Ramos (cell line): ENCODE results near the gene TMEM11.
"Not testable (repeated sequence)": the region's sequence is repeated elsewhere in the genome, so short reads cannot be mapped to it uniquely, and the experiment has no call there.

Experiments used
- in situ Hi-C: fragments of 300-500 bp; cut with MboI; formaldehyde crosslinking; loops from one replicate; pipeline ENCODE4 v1.14.3; 2022; ENCODE audit warnings: low sequenced_read_pairs; ENCODE audit not compliant: unreplicated experiment

TMEM11 gene

GRCh38 chr17:21242780-21243515 is 29.0 kb upstream of the TMEM11 start:
- in situ Hi-C loops, result no loop called here

DNA sequence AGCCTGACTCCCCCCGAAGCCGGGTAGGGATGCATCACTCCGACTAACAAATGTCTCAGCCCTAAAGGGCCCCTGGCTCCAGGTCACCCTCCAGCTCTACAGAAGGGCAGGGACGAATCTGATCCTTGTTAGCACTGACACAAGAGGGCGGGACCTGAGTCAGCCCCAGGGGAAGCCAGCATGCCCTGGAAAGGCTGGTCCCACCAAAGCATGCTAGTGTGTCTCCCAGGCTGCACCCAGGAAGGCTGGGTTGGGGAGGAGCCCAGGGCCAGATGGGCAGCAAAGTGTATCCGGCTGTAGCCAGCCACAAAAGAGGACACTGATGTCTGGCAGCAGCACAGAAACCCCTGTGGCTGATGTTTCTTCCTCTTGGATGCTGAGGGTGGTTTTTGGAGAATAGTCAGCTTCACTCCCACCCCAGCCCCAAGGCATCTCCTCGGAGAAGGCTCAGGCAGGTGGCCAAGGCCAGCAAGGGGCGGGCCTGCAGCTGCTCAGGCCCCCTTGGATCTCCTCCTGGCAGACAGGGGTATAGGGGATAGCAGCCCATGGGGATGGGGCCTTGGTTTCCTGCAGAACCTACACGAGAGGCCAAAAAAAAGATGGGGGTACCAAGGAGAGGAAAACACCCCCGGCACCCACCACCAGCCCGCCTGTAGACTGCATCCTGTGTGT is 28.2 kb upstream of the TMEM11 start:
- in situ Hi-C loops, result no loop called here

GRCh38 chr17:21241564-21241963 is 27.6 kb upstream of the TMEM11 start:
- in situ Hi-C loops, result no loop called here

- in situ Hi-C loops, result no loop called here
These were observed 26.6 kb upstream of the TMEM11 start for GRCh38 chr17:21240369-21241055.

DNA sequence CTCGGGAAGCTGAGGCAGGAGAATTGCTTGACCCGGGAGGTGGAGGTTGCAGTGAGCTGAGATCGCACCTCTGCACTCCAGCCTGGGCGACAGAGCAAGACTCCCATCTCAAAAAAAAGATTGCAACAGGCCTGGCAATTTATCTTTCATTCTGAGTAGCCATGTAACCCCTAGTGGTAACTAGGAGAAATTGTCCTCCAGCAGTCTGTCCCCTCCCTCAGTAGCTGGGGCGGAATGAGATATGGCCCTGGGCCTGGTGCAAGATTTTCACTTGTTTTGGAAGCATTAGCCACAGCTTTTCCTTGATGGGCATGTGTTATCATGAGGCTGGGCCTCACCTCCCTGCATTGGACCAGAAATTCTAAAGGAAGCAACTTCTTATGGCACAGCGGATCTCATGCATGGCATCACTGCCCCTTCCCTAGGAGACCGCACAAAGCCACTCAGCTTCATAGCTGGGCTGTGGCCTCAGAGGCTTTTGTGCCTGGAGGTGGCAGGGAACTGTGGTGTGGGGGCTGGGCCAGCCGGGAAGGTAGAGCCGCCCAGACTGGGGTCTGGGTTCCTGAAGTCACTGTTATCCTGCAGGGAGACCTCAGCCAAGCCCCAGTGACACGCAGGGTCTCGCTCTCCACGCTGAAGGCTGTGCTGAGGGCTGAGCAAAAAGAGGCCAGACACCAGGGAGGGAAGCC is 25.9 kb upstream of the TMEM11 start:
- in situ Hi-C loops, result no loop called here

DNA sequence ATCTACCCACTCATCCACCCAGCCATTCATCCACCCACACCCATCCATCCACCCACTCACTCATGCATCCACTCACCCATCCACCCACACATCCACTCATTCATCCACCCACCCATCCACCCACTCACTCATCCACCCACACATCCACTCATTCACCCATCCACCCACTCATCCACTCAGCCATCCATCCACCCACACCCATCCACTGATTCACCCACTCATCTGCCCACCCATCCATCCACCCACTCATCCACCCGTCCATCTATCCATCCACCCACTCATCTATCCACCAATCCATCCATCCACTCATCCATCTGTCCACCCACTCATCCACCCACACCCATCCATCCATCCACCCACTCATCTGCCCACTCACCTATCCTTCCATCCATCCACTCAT is 22.0 kb upstream of the TMEM11 start:
- in situ Hi-C loops, result no loop called here

- in situ Hi-C loops, result no loop called here
These were observed 19.8 kb upstream of the TMEM11 start for GRCh38 chr17:21233581-21234347.

DNA sequence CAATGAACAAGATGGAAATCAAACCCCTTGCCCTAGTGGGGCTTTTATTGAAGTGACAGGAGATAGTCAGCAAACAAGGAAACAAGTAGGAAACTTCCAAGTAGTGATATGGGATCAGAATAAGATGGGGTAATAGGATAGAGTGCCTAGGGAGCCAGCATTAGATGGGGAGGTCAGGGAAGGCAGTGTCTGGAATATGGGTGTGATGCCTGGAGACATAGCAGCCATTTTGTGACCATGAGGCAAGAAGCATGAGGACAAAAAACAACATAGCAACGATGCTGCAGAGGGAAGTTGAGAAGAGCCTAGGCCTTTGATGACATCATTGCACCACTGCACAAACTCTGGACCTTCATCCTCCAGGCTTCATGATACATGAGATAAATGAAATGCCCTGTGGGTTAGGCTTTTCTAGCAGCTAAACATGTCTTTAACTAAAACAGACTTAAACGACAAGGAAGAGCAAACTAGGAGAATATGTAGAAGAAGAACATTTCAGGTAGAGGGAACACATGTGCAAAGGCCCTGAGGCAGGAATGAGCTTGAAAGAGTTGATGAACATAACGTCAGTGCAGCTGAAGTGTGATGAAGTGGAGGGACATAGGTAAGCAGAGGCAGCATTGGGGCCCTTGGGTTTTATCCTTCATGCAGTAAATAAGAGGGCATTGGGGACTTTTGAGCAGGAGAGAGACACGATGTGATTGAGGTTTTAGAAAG is 18.2 kb upstream of the TMEM11 start:
- in situ Hi-C loops, result no loop called here

DNA sequence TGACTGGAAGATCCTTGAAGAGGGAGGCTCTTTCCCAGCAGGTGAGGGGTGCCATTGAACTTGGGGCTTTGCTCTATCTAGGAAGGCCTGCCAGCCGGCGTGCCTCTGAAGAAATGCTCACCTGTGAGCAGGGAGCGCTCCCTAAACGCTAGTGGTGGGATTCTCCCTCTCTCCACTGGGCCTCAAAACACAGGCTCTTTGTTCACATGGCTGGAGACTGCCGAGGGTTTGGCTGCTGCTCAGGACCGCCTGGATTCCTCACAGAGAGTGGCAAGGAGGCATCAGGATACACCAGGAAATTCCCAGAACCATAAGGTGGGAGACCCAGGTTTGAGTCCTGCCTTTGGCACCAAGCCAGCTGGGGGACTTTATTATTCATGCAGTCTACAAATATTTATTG is 17.6 kb upstream of the TMEM11 start:
- in situ Hi-C loops, result no loop called here

DNA sequence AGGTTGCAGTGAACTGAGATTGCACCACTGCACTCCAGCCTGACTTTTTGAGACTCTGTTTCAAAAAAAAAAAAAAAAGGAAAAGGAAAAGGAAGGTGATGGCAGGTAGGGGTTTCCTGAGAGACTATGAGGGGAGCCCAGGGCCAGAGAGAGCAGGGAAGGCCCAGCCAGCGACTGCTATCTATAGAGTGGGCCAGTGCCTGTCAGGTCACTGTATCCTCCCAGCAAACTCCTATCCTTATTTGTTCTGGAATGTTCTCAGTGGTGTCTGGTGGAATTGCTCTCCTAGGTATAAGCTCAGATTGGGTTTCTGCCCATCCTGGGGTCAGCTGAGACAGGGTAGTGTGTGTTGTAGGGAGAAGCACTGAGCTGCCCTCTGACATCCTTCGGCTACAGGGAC is 14.9 kb upstream of the TMEM11 start:
- in situ Hi-C loops, result no loop called here

DNA sequence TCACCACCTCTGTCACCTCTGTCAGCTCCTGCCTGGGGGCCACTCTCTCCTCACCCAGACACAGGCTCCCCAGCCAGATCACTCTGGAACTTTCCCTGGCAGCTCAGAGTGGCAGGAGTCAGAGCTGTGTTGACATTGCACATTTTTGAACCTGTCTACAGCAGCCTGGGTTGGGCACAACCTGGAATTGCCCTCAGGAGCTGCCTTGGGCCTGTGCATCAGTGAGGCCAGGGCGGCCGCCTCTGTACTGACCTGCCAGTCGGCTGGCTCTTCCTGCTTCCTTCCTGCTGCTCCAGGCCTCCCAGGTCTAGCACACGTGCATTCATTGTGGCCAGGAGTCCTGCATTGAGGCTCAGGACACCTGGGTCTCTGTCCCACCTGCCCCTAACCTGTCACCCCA is 14.2 kb upstream of the TMEM11 start:
- in situ Hi-C loops, result no loop called here

DNA sequence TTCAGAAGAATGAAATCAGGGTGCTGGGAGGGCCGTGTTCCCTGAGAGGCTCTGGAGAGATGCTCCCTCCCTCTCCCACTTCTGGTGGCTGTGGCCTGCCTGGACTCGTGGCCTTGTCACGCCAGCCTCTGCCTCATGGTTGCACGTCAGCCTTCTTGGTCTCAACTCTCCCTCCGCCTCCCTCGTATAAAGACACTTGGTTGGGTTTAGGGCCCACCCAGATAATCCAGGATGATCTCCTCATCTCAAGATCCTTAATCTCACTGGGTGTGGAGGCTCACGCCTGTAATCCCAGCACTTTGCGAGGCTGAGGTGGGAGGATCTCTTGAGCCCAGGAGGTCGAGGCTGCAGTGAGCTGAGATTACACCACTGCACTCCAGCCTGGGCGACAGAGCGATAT is 13.3 kb upstream of the TMEM11 start:
- in situ Hi-C loops, result not testable (repeated sequence)

- in situ Hi-C loops, result no loop called here
These were observed 9.1 kb upstream of the TMEM11 start for GRCh38 chr17:21223086-21223485.

GRCh38 chr17:21218831-21219380 is 4.9 kb upstream of the TMEM11 start:
- in situ Hi-C loops, result no loop called here

- in situ Hi-C loops, result no loop called here
These were observed 4.1 kb upstream of the TMEM11 start for GRCh38 chr17:21218101-21218500.

DNA sequence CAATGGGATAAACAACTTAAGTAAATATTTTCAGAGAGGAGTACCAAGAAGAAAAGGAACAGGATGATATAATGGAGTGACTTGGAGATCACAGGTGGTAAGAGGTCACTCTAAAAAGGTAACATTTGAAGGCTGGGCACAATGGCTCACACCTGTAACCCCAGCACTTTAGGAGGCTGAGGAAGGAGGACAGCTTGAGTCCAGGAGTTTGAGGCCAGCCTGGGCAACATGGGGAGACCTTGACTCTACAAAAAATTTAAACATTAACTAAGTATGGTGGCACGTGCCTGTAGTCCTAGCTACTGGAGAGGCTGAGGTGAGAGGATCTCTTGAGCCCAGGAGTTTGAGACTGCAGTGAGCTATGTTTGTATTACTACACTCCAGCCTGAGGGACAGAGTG is 3.4 kb upstream of the TMEM11 start:
- in situ Hi-C loops, result no loop called here

DNA sequence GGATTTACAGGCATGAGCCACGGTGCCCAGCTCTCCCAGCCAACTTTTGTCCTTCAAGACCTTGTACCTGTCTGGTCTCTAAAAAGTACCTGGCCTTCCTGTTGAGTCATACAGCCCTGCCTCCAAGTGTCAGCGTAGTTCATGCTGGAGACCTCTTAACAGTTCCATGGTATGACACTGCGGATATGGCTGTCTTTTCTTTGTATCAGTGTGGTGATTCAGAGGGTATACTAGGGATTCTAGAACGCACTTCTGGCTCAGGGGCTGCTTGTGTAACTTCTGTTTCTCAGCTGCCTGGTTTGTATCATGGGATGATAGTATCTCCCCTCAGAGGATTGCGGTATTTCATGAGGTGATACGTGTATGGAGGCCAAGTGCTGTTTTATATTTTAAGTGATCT is 2.0 kb upstream of the TMEM11 start:
- in situ Hi-C loops, result no loop called here

DNA sequence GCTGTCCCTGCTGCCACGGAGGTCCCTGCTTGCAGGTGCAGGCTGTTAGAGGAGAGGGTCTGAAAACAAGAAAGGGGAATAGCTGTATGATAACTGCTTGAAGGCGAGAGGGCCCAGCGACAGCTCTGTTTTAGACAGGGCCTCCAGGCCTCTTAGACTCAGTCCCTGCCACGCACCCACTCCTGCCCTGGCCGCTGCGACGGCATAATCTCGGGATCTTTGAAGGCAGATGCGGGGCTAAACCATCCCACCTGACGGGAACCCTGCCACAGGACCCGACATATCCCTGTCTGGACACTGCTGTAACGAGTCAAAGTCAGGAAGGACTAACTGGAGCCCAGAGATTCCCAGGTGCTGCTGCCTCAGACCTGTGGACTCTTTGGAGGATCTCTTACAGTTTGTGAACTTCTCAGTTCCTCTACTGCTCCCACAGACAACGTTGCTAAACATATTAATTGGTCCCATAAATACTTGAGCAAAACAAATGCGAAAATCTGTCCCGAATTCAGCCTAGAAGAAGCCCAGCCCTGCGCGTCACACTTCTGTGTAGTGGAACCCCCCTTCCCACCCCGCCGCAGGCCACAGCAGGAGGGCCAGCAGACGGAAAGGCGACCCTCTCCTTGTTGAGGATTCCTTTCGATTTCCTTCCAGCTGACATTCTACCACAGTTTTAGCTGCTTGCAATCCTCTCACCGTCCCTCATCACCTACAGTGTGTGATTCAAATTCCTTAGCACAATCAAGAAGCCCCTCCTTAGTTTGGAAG is 998 bp upstream of the TMEM11 start:
- in situ Hi-C loops, result no loop called here

DNA sequence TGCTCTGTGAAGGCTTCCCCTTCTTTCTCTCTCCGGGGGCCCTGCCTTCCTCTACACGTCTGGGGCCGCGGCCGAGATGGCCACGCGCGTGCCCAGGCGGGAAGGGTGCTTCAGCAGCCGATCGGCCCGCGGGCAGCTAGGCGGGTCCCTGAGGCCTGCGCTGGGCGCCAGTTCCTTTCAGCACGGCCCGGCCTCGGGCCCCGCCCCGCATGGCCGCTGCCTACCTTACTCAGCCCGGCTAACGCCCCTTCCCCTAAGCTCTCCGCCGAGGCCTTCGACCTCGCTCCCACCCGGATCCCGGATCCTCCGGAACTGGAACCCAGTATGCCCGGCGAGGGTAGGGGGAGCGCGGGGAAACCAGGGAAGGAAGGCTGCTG is 335 bp downstream of the TMEM11 start:
- in situ Hi-C loops, result no loop called here
